ENCODE measurements around the gene VIPR2.

VIPR2 gene

GRCh38 chr7:159064121-159064815 is 80.4 kb downstream of the VIPR2 start:
- DNase-seq: no peak

DNA sequence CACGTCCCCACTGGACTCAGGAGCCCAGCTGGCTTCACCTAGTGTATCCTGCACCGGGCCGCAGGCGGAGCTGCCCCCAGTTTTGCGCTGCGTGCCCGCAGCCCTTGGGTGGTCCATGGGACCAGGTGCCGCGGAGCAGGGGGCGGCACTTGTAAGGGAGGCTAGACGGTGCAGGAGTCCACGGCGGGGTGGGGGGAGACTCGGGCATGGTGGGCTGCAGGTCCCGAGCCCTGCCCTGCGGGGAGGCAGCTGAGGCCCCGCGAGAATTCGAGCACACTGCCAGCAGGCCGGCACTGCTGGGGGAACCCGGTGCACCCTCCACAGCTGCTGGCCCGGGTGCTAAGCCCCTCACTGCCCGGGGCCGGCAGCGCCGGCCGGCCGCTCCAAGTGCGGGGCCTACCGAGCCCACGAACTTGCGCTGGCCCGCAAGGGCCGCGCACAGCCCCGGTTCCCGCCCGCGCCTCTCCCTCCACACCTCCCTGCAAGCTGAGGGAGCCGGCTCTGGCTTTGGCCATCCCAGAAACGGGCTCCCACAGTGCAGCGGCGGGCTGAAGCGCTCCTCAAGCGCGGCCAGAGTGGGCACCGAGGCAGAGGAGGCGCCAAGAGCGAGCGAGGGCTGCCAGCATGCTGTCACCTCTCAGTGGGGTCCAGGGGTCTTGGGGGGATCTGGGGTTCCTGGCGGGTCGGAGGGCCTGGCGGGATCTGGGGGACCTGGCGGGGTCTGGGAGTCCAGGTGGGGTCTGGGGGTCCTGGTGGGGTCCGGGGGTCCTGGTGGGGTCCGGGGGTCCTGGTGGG is 81.4 kb downstream of the VIPR2 start:
- no peak for DNase-seq

- no peak for DNase-seq
Measured at GRCh38 chr7:159062569-159062968, 82.1 kb downstream of the VIPR2 start.

DNA sequence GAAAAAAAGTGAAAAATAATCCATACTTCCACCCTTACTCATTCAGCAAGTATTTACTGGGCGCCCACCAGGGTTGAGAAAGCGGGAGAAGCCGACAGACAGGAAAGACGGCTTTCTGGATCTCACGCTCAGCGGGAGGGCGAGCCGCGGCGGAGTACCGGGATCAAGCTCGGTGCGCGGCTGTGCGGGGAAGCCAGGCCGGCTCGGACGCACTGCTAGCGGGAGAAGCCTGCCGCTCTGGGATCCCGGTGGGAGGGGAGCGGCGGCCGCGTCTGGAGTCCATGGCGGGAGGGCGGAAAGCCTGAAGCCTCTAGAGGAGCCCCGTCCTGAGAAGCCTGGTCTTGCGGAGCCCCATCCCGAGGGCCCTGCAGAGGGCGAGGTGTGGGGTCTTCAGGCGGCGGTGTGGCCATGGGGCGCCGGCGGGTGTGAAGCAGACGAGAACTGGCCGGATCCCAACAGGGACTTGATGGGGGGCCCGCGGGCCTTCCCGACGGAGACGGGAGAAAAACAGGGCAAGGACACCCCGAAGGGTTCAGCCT is 82.9 kb downstream of the VIPR2 start:
- DNase-seq: no peak

- DNase-seq: no peak
Measured at GRCh38 chr7:159061209-159061608, 83.5 kb downstream of the VIPR2 start.

- DNase-seq: no peak
Measured at GRCh38 chr7:159060440-159060839, 84.2 kb downstream of the VIPR2 start.

GRCh38 chr7:159059629-159060028 is 85.0 kb downstream of the VIPR2 start:
- DNase-seq: no peak

- no peak for DNase-seq
Measured at GRCh38 chr7:159057647-159058046, 87.0 kb downstream of the VIPR2 start.

- no peak for DNase-seq
Measured at GRCh38 chr7:159056737-159057136, 87.9 kb downstream of the VIPR2 start.

GRCh38 chr7:159051916-159052315 is 92.8 kb downstream of the VIPR2 start:
- DNase-seq: no peak

DNA sequence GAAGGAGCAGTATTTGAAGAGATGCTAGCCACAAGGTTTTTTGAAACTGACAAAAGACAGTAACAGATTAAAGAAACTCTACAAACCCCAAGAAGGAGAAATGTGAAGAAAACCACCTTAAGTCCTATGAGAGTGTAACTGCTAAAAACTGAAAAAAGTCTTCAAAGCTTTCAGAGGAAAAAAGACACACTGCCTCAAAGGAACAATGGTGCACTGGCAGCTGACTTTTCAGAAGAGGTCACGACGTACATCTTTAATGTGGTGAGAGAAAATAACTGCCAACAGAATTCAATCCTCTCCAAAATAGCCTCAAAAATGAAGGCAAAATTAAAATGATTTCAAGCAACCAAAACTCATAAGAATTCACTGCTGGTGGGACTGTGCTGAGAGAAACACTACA is 94.0 kb downstream of the VIPR2 start:
- no peak for DNase-seq

GRCh38 chr7:159049266-159050025 is 95.2 kb downstream of the VIPR2 start:
- DNase-seq: no peak

DNA sequence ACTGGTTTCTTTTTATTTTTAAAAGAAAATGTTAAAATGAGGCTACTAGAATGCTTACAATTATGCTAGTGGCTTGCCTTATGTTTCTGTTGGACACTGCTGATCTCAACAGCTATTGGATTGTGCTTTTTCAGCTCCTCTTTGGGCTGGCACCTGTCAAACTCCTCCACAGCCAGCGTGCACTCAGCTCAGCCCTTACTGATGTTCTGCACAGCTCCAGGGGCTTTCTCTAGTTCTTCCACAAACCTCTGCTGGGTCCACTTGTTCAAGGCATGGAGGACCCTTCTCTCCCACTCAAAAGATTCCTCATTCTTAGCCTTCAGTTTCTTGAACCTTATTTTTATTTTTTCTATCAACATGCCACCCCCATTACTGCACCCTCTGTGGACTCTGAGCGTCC is 96.0 kb downstream of the VIPR2 start:
- DNase-seq: no peak

DNA sequence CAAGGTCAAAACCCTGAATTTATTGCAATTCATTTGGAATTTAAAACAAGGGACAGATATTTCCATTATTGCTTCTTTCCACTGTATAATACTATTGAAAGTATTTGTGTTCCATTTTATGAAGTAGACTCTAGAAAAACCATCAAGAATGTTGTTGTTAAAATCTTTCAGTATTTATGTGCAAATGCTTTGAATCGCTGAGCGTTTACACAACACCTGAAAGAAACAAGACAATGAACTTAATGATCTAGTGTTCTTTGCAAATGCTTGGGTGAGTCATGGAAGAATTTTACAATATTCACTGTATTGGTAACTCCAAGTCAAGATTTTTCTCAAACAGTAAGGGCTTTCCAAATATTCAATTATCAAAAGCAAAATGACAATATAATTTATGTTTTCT is 97.1 kb downstream of the VIPR2 start:
- DNase-seq: no peak

- no peak for DNase-seq
Measured at GRCh38 chr7:159046300-159046699, 98.4 kb downstream of the VIPR2 start.

DNA sequence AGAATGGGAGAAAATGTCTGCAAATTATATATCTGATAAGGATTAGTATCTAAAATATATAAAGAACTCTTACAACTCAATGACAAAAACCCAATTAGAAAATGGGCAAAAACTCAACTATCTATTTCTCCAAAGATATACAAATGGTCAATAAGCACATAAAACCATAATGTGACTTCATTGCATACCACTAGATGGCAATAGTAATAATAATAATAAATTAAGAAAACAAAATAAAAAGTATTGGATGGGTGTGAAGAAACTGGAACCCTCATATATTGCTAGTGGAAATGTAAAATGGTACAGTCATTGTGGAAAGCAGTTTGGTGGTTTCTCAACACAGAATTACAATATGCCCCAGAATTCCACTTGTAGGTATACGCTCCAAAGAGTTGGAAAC is 98.8 kb downstream of the VIPR2 start:
- DNase-seq: no peak

DNA sequence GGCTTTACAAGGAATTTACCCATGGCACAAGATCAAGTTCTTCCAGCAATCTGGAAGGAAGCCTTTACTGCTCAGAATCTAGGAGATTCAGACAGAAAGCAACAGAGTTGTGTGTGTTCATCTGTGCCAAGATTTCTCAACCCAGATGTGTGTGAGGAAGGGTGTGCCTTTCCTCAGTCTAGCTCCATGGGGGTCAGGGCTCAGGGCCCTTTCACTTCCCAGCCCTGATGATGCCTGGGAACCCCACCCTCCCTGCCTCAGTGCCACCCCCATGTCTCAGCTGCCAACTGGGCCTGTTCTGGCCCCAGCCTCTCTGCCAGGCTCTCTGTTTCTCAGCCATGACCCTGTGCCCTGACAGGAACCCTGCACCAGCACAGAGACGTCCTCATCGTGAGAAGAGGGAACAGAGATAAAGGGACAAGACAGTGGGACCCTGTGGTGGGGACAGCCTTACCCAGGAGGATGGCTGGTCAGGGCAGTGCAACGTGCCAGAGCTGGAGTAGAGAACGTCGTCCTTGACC is 102.0 kb downstream of the VIPR2 start:
- no peak for DNase-seq

DNA sequence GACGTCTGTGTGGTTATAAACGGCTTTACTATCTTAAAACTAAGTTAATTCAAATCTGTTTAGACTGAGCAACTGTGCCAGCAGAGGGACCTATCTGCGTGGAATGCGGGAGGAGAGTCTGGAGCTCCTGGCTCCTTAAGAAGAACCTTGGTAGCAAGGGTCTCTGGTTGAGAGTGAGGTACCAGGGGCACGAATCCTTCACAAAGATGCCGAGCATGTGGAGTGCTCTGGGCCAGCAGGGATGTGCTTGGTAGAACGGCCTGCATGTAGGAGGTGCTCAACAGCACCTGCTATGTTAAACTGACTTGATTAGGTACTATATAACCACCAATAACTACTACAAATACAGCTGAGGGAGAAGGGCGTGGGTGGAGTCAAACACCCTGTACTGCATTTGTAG is 102.6 kb downstream of the VIPR2 start:
- DNase-seq: no peak

DNA sequence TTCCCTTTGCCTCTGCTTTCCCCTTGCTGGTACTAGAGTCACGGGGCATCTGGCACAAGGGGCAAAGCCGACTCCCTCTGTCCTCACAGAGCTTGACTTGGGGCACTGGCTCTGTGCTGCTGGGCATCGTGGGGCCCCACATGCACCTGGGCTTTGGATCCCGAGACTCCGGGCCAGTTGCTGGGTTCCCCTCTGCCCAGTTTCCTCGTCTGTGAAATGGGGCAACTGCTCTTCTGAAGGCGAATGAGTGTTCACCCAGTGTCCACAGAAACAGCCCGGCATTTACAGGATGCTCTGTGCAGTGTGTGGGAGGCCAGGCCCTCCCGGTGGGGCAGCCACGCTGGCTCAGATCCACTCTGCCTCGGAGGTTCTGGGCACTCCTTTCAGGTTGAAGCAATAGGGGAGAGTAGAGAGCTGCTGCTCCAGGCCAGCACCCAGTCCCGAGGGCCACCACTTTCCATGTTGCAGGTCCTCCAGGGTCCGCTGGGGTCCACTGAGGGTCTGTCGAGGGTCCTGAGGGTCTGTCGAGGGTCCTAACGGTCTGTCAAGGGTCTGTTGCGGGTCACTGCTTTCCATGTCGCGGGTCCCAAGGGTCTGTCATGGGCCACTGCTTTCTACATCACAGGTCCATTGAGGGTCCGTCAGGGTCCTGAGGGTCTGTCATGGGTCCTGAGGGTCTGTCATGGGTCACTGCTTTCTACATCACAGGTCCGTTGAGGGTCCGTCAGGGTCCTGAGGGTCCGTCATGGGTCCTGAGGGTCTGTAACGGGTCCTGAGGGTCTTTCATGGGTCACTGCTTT is 103.6 kb downstream of the VIPR2 start:
- no peak for DNase-seq

DNA sequence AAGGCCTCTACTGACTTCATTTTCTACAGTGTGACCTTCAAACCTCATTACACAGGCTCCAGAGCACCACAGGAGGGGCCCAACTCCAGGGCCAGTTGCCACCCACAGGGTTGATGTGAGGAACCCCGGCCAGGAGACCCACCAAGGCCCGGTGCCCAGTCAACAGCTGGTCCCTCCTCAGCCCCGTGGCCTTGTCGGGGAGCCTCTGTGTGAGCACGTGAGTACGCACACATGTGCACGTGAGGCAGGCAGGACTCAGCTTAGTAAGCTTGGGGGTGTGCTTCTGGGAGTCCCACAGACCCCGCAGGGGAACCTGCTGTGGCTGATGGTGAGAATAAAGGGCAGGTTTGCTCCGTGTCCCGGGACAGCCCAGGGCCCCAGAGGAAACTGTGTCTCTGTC is 104.5 kb downstream of the VIPR2 start:
- no peak for DNase-seq

DNA sequence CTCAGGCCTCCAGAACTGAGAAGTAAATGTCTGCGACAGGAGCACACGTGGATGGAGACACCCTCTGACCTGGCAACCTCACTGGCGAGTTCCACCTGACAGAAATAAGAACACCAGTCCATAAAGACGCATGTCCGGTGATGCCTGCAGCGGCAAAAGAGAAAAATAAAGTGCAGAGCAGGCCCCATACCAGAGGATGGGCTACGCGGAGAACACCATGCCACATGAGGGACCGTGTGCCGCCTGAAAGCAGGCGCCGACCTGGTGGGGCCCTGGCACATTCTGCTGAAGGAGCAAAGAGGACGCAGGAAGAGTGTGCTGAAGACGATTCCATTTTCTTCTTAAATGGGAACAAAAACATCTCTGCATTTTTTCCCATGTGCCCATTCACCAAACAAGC is 105.0 kb downstream of the VIPR2 start:
- no peak for DNase-seq

DNA sequence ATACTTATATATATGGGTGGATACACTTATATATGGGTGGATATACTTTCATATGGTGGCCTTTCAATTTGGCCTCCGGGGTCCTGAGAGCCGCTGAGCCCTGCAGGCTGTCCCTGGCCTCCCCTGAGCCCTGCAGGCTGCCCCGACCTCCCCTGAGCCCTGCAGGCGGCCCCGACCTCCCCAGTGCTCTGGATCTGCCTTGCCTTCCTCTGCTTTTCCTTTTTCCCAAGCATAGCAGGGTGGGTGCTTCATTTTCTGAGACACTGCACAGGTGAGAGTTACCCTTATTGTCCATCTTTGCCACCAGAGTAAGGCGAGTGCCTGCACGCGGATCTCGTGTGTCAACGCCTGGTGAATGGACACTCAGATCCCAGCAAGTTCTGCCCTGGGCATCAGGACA is 106.6 kb downstream of the VIPR2 start:
- no peak for DNase-seq
